HCT116 (cell line): Measurements from ENCODE around the gene HTR3B.

Experiments
- CTCF ChIP-seq, 3 experiments: fragments of 200-600 bp in 1 of 3; sonication (generic) in 1 of 3; IDR thresholded peaks in 2 of 3; conservative IDR thresholded peaks in 1 of 3; 2 replicates each; pipeline ENCODE4 v1.5.1; 2012 to 2017; ENCODE audit warnings: low read depth in 2 of 3, low read length in 2 of 3, antibody characterized with exemption in 1 of 3, borderline replicate concordance in 1 of 3, control low read depth in 1 of 3, mild to moderate bottlenecking in 1 of 3, mixed read lengths in 1 of 3, mixed run types in 1 of 3, moderate library complexity in 1 of 3; ENCODE audit not compliant: insufficient read depth in 1 of 3
- EZH2 ChIP-seq: fragments of 200-600 bp; sonication (generic); IDR thresholded peaks from 2 replicates; pipeline ENCODE4 v1.6.1; 2017; ENCODE audit warnings: antibody characterized with exemption, mixed run types
- POLR2AphosphoS5 ChIP-seq: IDR thresholded peaks from 2 replicates; pipeline ENCODE4 v1.6.1; 2011; ENCODE audit warnings: mild to moderate bottlenecking, low read depth, low read length, moderate library complexity
- YY1 ChIP-seq: IDR thresholded peaks from 2 replicates; pipeline ENCODE4 v1.6.1; 2011; ENCODE audit warnings: low read length, low read depth, moderate library complexity, mild to moderate bottlenecking; ENCODE audit not compliant: insufficient replicate concordance; ENCODE audit errors: extremely low read depth

DNA sequence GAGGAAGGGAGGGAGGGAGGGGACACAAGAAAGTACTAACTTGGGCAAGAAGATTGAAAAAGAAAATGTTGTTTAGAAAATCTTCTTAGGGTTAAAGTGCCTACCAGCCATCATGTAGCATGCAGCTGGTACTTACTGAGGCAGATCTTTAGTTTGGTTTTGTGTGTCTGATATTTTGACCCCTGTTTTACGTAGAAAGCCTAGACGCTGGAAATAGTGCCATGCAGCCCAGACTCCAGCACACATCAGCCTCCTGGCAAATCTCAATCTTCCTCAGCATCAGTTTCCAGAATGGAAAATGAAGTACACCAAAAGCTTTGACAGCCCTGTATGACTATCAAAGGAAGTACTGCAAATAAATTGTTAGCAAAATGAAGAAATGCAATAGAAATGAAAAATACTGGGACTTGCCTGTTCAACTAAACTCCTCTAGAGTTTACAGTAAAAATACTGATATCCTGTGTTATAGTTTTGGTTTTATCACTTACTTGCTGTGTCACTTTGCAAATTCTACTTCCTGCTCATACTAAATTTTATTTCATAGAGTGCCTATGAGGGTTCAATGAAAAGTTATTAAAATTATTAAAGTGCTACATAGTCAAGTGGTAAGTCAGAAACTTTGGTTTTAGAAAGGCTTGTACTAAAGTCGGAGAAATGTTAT is 36.6 kb upstream of the HTR3B start:
- TF ChIP-seq EZH2 (no peak), CTCF (IDR thresholded peaks at IDR 0.05 in 2 of 3, conservative IDR thresholded peaks at IDR 0.05 in 1 of 3; ENCODE audit: borderline replicate concordance in 1 of 3, insufficient read depth in 1 of 3, low read depth in 2 of 3, low read length in 2 of 3) (no peak), YY1 (no peak), POLR2AphosphoS5 (no peak)
